Measurements from ENCODE around the gene CNOT6.

Gene CNOT6

GRCh38 chr5:180600554-180601041 is 106.4 kb downstream of the CNOT6 start:
- TF ChIP-seq FOXP2 (optimal IDR thresholded peaks at IDR 0.05; ENCODE audit: borderline replicate concordance, extremely low read depth, extremely low read length, insufficient read depth) (no peak), POLR2AphosphoS5 (IDR thresholded peaks at IDR 0.05; ENCODE audit: low read depth, low read length) (no peak), TAF1 (IDR thresholded peaks at IDR 0.05; ENCODE audit: borderline replicate concordance, insufficient read depth, low read length) (no peak), SIN3A (IDR thresholded peaks at IDR 0.05; ENCODE audit: borderline replicate concordance, insufficient read depth, low read length) (no peak), REST (IDR thresholded peaks at IDR 0.05; ENCODE audit: insufficient read depth in 1 of 2, low read depth in 2 of 2, low read length in 2 of 2) (no peak)

GRCh38 chr5:180601591-180602480 is 107.7 kb downstream of the CNOT6 start:
- TF ChIP-seq POLR2AphosphoS5 (IDR thresholded peaks at IDR 0.05; ENCODE audit: low read depth, low read length): no peak
- no peak for TF ChIP-seq FOXP2 (optimal IDR thresholded peaks at IDR 0.05; ENCODE audit: borderline replicate concordance, extremely low read depth, extremely low read length, insufficient read depth)
- TF ChIP-seq TAF1 (IDR thresholded peaks at IDR 0.05; ENCODE audit: borderline replicate concordance, insufficient read depth, low read length): no peak
- no peak for TF ChIP-seq SIN3A (IDR thresholded peaks at IDR 0.05; ENCODE audit: borderline replicate concordance, insufficient read depth, low read length)
- no peak for TF ChIP-seq REST (IDR thresholded peaks at IDR 0.05; ENCODE audit: insufficient read depth in 1 of 2, low read depth in 2 of 2, low read length in 2 of 2)

- TF ChIP-seq TAF1 (IDR thresholded peaks at IDR 0.05; ENCODE audit: borderline replicate concordance, insufficient read depth, low read length) (no peak), SIN3A (IDR thresholded peaks at IDR 0.05; ENCODE audit: borderline replicate concordance, insufficient read depth, low read length) (no peak), POLR2AphosphoS5 (IDR thresholded peaks at IDR 0.05; ENCODE audit: low read depth, low read length) (no peak), REST (IDR thresholded peaks at IDR 0.05; ENCODE audit: insufficient read depth in 1 of 2, low read depth in 2 of 2, low read length in 2 of 2) (no peak), FOXP2 (optimal IDR thresholded peaks at IDR 0.05; ENCODE audit: borderline replicate concordance, extremely low read depth, extremely low read length, insufficient read depth) (no peak)
Observed at GRCh38 chr5:180602481-180603075, 108.4 kb downstream of the CNOT6 start.

GRCh38 chr5:180603076-180603594 is 109.0 kb downstream of the CNOT6 start:
- TF ChIP-seq TAF1 (IDR thresholded peaks at IDR 0.05; ENCODE audit: borderline replicate concordance, insufficient read depth, low read length) (no peak), REST (IDR thresholded peaks at IDR 0.05; ENCODE audit: insufficient read depth in 1 of 2, low read depth in 2 of 2, low read length in 2 of 2) (no peak), FOXP2 (optimal IDR thresholded peaks at IDR 0.05; ENCODE audit: borderline replicate concordance, extremely low read depth, extremely low read length, insufficient read depth) (no peak), POLR2AphosphoS5 (IDR thresholded peaks at IDR 0.05; ENCODE audit: low read depth, low read length) (no peak), SIN3A (IDR thresholded peaks at IDR 0.05; ENCODE audit: borderline replicate concordance, insufficient read depth, low read length) (no peak)
